NCI-H1092 treated with DMSO at 0.1 percent for 48 hours (cell line): Measurements from ENCODE around the gene SNED1.

Experiments
- DNase-seq: peaks from one replicate; lab custom pipeline; 2025; lab: John Stamatoyannopoulos, UW

SNED1 gene

GRCh38 chr2:241048149-241048948 is 49.9 kb downstream of the SNED1 start:
- DNase-seq = no peak

GRCh38 chr2:241048949-241049343 is 50.5 kb downstream of the SNED1 start:
- DNase-seq = no peak

GRCh38 chr2:241049739-241050623 is 51.6 kb downstream of the SNED1 start:
- DNase-seq = no peak

GRCh38 chr2:241050624-241051577 is 52.5 kb downstream of the SNED1 start:
- DNase-seq = no peak

- no peak for DNase-seq
Measured at GRCh38 chr2:241051578-241052487, 53.4 kb downstream of the SNED1 start.

GRCh38 chr2:241052677-241053360 is 54.4 kb downstream of the SNED1 start:
- no peak for DNase-seq

- no peak for DNase-seq
Measured at GRCh38 chr2:241053576-241054251, 55.3 kb downstream of the SNED1 start.

GRCh38 chr2:241061275-241061674 is 62.9 kb downstream of the SNED1 start:
- DNase-seq = no peak

GRCh38 chr2:241062389-241063092 is 64.1 kb downstream of the SNED1 start:
- DNase-seq = no peak

GRCh38 chr2:241063093-241063551 is 64.7 kb downstream of the SNED1 start:
- no peak for DNase-seq

GRCh38 chr2:241063587-241063986 is 65.2 kb downstream of the SNED1 start:
- DNase-seq = no peak

- no peak for DNase-seq
Measured at GRCh38 chr2:241064008-241064801, 65.8 kb downstream of the SNED1 start.

GRCh38 chr2:241064802-241065354 is 66.5 kb downstream of the SNED1 start:
- DNase-seq = no peak

GRCh38 chr2:241065355-241065803 is 67.0 kb downstream of the SNED1 start:
- DNase-seq = no peak

GRCh38 chr2:241066171-241066892 is 67.9 kb downstream of the SNED1 start:
- no peak for DNase-seq

GRCh38 chr2:241066893-241067341 is 68.5 kb downstream of the SNED1 start:
- no peak for DNase-seq
